Esophagus squamous epithelium (tissue), 5 donors: ENCODE data around the gene ATAD1. TPM values are rescaled to one million over a fixed set of nuclear protein-coding genes. Genes with fewer than 3 reads are reported as not detected.
A peak's percentile ranks its signal among the peaks of the same experiment; 100 is the strongest.

Source experiments
- DNase-seq: peaks from one replicate; lab custom pipeline; 2025; lab: John Stamatoyannopoulos, UW
- H3K27ac ChIP-seq, 4 donors: fragments of 200-600 bp; sonication (generic); one replicate each; pipeline ENCODE4 v1.5.1; 2016 to 2019; ENCODE audit warnings: mild to moderate bottlenecking in 1 of 4
- H3K27me3 ChIP-seq, 4 donors: fragments of 200-600 bp; sonication (generic); 1 replicate in 3 of 4; 2 replicates in 1 of 4; pipeline versions ENCODE4 v1.5.1 to v1.6.0; 2017 to 2021; ENCODE audit warnings: antibody characterized with exemption in 1 of 4
- H3K36me3 ChIP-seq, 3 donors: fragments of 200-600 bp; sonication (generic); one replicate each; pipeline ENCODE4 v1.5.1; 2016 to 2019
- H3K4me1 ChIP-seq, 3 donors: fragments of 200-600 bp; sonication (generic); one replicate each; pipeline ENCODE4 v1.5.1; 2017 to 2019
- H3K4me3 ChIP-seq, 4 donors: fragments of 200-600 bp; sonication (generic); 1 replicate in 3 of 4; 2 replicates in 1 of 4; pipeline ENCODE4 v1.5.1; 2016 to 2019; ENCODE audit warnings: mild to moderate bottlenecking in 2 of 4, moderate library complexity in 1 of 4
- H3K9me3 ChIP-seq, 3 donors: fragments of 200-600 bp; sonication (generic); one replicate each; pipeline ENCODE4 v1.5.1; 2016 to 2019
- CTCF ChIP-seq, 6 experiments: fragments of 450-650 bp in 4 of 6; fragments of 200-600 bp in 2 of 6; sonication (generic) in 2 of 6; IDR thresholded peaks; one replicate each; pipeline ENCODE4 v1.5.1; 2016 to 2019; ENCODE audit warnings: antibody characterized with exemption in 6 of 6, mild to moderate bottlenecking in 4 of 6, moderate library complexity in 4 of 6
- POLR2A ChIP-seq, 4 donors: fragments of 450-650 bp; IDR thresholded peaks; one replicate each; pipeline ENCODE4 v1.6.1; 2017; ENCODE audit warnings: antibody characterized with exemption in 4 of 4, mild to moderate bottlenecking in 4 of 4, moderate library complexity in 3 of 4
- WGBS, 2 donors: methylation state at CpG; one replicate each; pipeline ENCODE4 v1.1.5; 2018; 5-methylcytosine and 5-hydroxymethylcytosine counted together
- intact Hi-C: fragments of 100-400 bp; cut with DNase I; formaldehyde crosslinking; loops from one replicate; pipeline ENCODE4 v1.15.0; 2022
- total RNA-seq, 4 donors: library from RNA; depleted of rRNA; stranded (reverse); fragments of >200 nt; gene quantifications; one replicate each; pipeline ENCODE4 v1.1.0, GENCODE V29; 2016
- donor health status: DM: yes; HTN: yes; CAD: no.

ATAD1 gene
- total RNA-seq, 4 donors from 2014 or later = 22.3 to 30.1 (median 26.2) TPM

- Histone ChIP-seq H3K4me3 (no peak overlapping the region), H3K27me3 (no peaks in the 10 kb centered on the region), H3K9me3 (no peaks in the 10 kb centered on the region), H3K27ac (no peak overlapping the region), H3K4me1 (no peaks in the 10 kb centered on the region), H3K36me3 (no peaks in the 10 kb centered on the region)
- TF ChIP-seq POLR2A (IDR thresholded peaks at IDR 0.05) = no peak
- no peak for DNase-seq
- 88 to 89% methylated on average over 2 of the region's 2 CpGs for WGBS, 2 donors
- intact Hi-C loops = no loop called here
Measured at GRCh38 chr10:87827681-87828080, 9.7 kb upstream of the ATAD1 start.

- H3K27me3 ChIP-seq = no peaks in the 10 kb centered on the region
- no peak overlapping the region for H3K4me3 ChIP-seq
- intact Hi-C loops = no loop called here
- no peaks in the 10 kb centered on the region for H3K9me3 ChIP-seq
- no peaks in the 10 kb centered on the region for H3K4me1 ChIP-seq
- no peak for TF ChIP-seq POLR2A (IDR thresholded peaks at IDR 0.05)
- no peak for TF ChIP-seq CTCF (IDR thresholded peaks at IDR 0.05)
- no peak for DNase-seq
- no peak overlapping the region for H3K27ac ChIP-seq
- no peaks in the 10 kb centered on the region for H3K36me3 ChIP-seq
Measured at GRCh38 chr10:87826653-87827052, 8.6 kb upstream of the ATAD1 start.

GRCh38 chr10:87819289-87819585 is 1.2 kb upstream of the ATAD1 start:
- H3K27me3 ChIP-seq = no peaks in the 10 kb centered on the region
- H3K9me3 ChIP-seq = no peaks in the 10 kb centered on the region
- H3K4me3 ChIP-seq = no peak overlapping the region
- DNase-seq = no peak
- no peak overlapping the region for H3K27ac ChIP-seq
- 86 to 92% methylated on average over 6 of the region's 6 CpGs for WGBS, 2 donors
- intact Hi-C loops = no loop called here
- no peak for TF ChIP-seq POLR2A (IDR thresholded peaks at IDR 0.05)
- TF ChIP-seq CTCF (IDR thresholded peaks at IDR 0.05) = no peak
- peaks cover 8 to 39% (median 18%) of the 10 kb centered on the region in 3 donors for H3K4me1 ChIP-seq
- peaks cover 0 to under 1% (median 0%) of the 10 kb centered on the region in 3 donors for H3K36me3 ChIP-seq

GRCh38 chr10:87818505-87819288 is 671 bp upstream of the ATAD1 start:
- intact Hi-C loops = no loop called here
- H3K4me1 ChIP-seq = peaks cover 8 to 43% (median 18%) of the 10 kb centered on the region in 3 donors

GRCh38 chr10:87816898-87817608 is 973 bp downstream of the ATAD1 start:
- Histone ChIP-seq H3K27ac (peak overlapping the region; percentile 89 to 97 (median 90)), H3K36me3 (peaks cover 0 to 19% (median 4%) of the 10 kb centered on the region in 3 donors), H3K9me3 (no peaks in the 10 kb centered on the region), H3K4me1 (peaks cover 8 to 43% (median 18%) of the 10 kb centered on the region in 3 donors), H3K4me3 (peak overlapping the region; percentile 62 to 95 (median 74)), H3K27me3 (no peaks in the 10 kb centered on the region)
- TF ChIP-seq POLR2A (IDR thresholded peaks at IDR 0.05) (no peak), CTCF (IDR thresholded peaks at IDR 0.05) (peak in 1 of 6 experiments; percentile 8)
- no peak for DNase-seq
- intact Hi-C loops = no loop called here
- whole genome bisulfite sequencing, 2 donors = 14 to 16% methylated on average over 10 of the region's 10 CpGs

More at GRCh38 chr10:87818505-87819288, 671 bp upstream of the ATAD1 start:
- no peak for DNase-seq
- TF ChIP-seq POLR2A (IDR thresholded peaks at IDR 0.05) (peak in 1 of 4 donors; percentile 12), CTCF (IDR thresholded peaks at IDR 0.05) (no peak)
- Histone ChIP-seq H3K4me3 (peak overlapping the region; percentile 62 to 95 (median 74)), H3K36me3 (peaks cover 0 to 5% (median 0%) of the 10 kb centered on the region in 3 donors), H3K27ac (peak overlapping the region; percentile 89 to 97 (median 90)), H3K9me3 (no peaks in the 10 kb centered on the region), H3K27me3 (no peaks in the 10 kb centered on the region)
- 0 to 12% methylated on average over 22 to 26 of the region's 29 CpGs for WGBS, 2 donors
